ENCODE results near the gene TBCE. TPM values are rescaled to one million over a fixed set of nuclear protein-coding genes. Genes with fewer than 3 reads are reported as not detected.

Gene TBCE
- total RNA-seq, 1 donor: 25.5 TPM

- H3K4me3 ChIP-seq (ENCODE audit: low read depth, low read length): no peak overlapping the region
- TF ChIP-seq CTCF (IDR thresholded peaks at IDR 0.05; ENCODE audit: insufficient read depth, low read length): no peak
- no peak for DNase-seq (ENCODE audit: low read depth)
These were observed 42.0 kb downstream of the TBCE start for GRCh38 chr1:235409042-235409820.

GRCh38 chr1:235410467-235410866 lies 43.2 kb downstream of the TBCE start:
- DNase-seq (ENCODE audit: low read depth): no peak
- no peak overlapping the region for H3K4me3 ChIP-seq (ENCODE audit: low read depth, low read length)
- no peak for TF ChIP-seq CTCF (IDR thresholded peaks at IDR 0.05; ENCODE audit: insufficient read depth, low read length)

GRCh38 chr1:235411489-235412486 lies 44.6 kb downstream of the TBCE start:
- no peak overlapping the region for H3K4me3 ChIP-seq (ENCODE audit: low read depth, low read length)
- no peak for DNase-seq (ENCODE audit: low read depth)

GRCh38 chr1:235415008-235415904 lies 48.0 kb downstream of the TBCE start:
- H3K4me3 ChIP-seq (ENCODE audit: low read depth, low read length): no peak overlapping the region
- DNase-seq (ENCODE audit: low read depth): peak; percentile 86
- TF ChIP-seq CTCF (IDR thresholded peaks at IDR 0.05; ENCODE audit: insufficient read depth, low read length): peak; percentile 80

More at GRCh38 chr1:235411489-235412486, 44.6 kb downstream of the TBCE start:
- TF ChIP-seq CTCF (IDR thresholded peaks at IDR 0.05; ENCODE audit: insufficient read depth, low read length): no peak

GRCh38 chr1:235416662-235417049 lies 49.4 kb downstream of the TBCE start:
- no peak for TF ChIP-seq CTCF (IDR thresholded peaks at IDR 0.05; ENCODE audit: insufficient read depth, low read length)
- no peak overlapping the region for H3K4me3 ChIP-seq (ENCODE audit: low read depth, low read length)
- DNase-seq (ENCODE audit: low read depth): peak; percentile 71

All from fibroblast of the aortic adventitia (primary cell).